DOHH2 (cell line): ENCODE measurements around the gene RALGPS2.

Experiments
- CTCF ChIP-seq: fragments of 200-600 bp; sonication (generic); IDR thresholded peaks from one replicate; pipeline ENCODE4 v1.5.1; 2014; ENCODE audit warnings: antibody characterized with exemption, mild to moderate bottlenecking, low read depth, low read length; ENCODE audit not compliant: poor library complexity, severe bottlenecking
- EZH2phosphoT487 ChIP-seq: fragments of 200-600 bp; sonication (generic); IDR thresholded peaks from 2 replicates; pipeline ENCODE4 v1.6.1; 2017; ENCODE audit warnings: borderline replicate concordance, mild to moderate bottlenecking, antibody characterized with exemption, low read length, moderate library complexity, mixed read lengths

- TF ChIP-seq CTCF (no peak), EZH2phosphoT487 (no peak)
These were observed 93.4 kb downstream of the RALGPS2 start for GRCh38 chr1:178818416-178818815.
